ENCODE results near the gene NEK3. TPM values are rescaled to one million over a fixed set of nuclear protein-coding genes. Genes with fewer than 3 reads are reported as not detected.

NEK3 gene
- total and polyA plus RNA-seq, 2 of the 4 experiments (the other 2 are of a cell fraction): 3.6 to 9.2 TPM

- Histone ChIP-seq H3K27me3 (ENCODE audit: control insufficient read depth, insufficient read depth, low read length) (no peaks in the 10 kb centered on the region), H3K18ac (ENCODE audit: low read depth, low read length) (no peak overlapping the region), H3K4me2 (ENCODE audit: low read depth, low read length) (no peak overlapping the region), H3K9me3 (ENCODE audit: control insufficient read depth, insufficient read depth, low read length) (no peaks in the 10 kb centered on the region), H3K27ac (ENCODE audit: insufficient read depth, low read length) (no peak overlapping the region), H3K9ac (ENCODE audit: low read depth, low read length) (no peak overlapping the region), H2BK5ac (ENCODE audit: low read depth, low read length, poor library complexity, severe bottlenecking) (no peak overlapping the region), H3K4ac (ENCODE audit: low read depth, low read length) (no peak overlapping the region), H4K8ac (ENCODE audit: low read depth in 2 of 2, low read length in 2 of 2) (no peak overlapping the region), H3K14ac (replicated peaks; ENCODE audit: low read depth, low read length) (no peak overlapping the region), H3K4me1 (ENCODE audit: control insufficient read depth, insufficient read depth, low read length) (peaks cover 5% of the 10 kb centered on the region), H2AK9ac (replicated peaks; ENCODE audit: low read depth, low read length, poor library complexity) (no peak overlapping the region), H3K9me1 (ENCODE audit: insufficient read depth, low read length) (peaks cover under 1% of the 10 kb centered on the region; the same call in 1 of the 2 replicates), H2BK20ac (ENCODE audit: low read depth, low read length) (no peak overlapping the region), H2AK5ac (ENCODE audit: low read depth, low read length) (no peak overlapping the region), H3K36me3 (ENCODE audit: control insufficient read depth, insufficient read depth, low read length) (peaks cover 12% of the 10 kb centered on the region), H2AFZ (replicated peaks; ENCODE audit: low read length, poor library complexity) (no peak overlapping the region), H3K4me3 (ENCODE audit: insufficient read depth, low read depth, low read length) (no peak overlapping the region), H2BK15ac (ENCODE audit: low read depth, low read length) (no peak overlapping the region), H2BK120ac (ENCODE audit: low read depth, low read length) (no peak overlapping the region), H4K20me1 (ENCODE audit: insufficient read depth, low read length) (no peaks in the 10 kb centered on the region), H3K23ac (ENCODE audit: low read depth, low read length) (no peak overlapping the region), H4K5ac (ENCODE audit: low read depth, low read length) (no peak overlapping the region), H3K79me1 (ENCODE audit: low read depth in 1 of 2, low read length in 2 of 2) (0 out of 4 replicates have a peak, but pooled peaks cover under 1 to 2% of the 10 kb centered on the region in 2 experiments), H4K91ac (ENCODE audit: insufficient read depth, low read depth, low read length) (no peak overlapping the region), H3K56ac (ENCODE audit: extremely low read depth, insufficient read depth, low read length) (no peak overlapping the region)
- DNase-seq (no peak), ATAC-seq (ENCODE audit: low read depth) (no peak)
- TF ChIP-seq USF2 (IDR thresholded peaks at IDR 0.05; ENCODE audit: low read depth, low read length) (no peak), CEBPB (IDR thresholded peaks at IDR 0.05; ENCODE audit: low read depth, low read length) (no peak), RCOR1 (IDR thresholded peaks at IDR 0.05; ENCODE audit: insufficient replicate concordance, low read length) (no peak), ELK1 (IDR thresholded peaks at IDR 0.05; ENCODE audit: borderline replicate concordance, low read depth, low read length) (no peak), RFX5 (IDR thresholded peaks at IDR 0.05; ENCODE audit: low read depth, low read length) (no peak), MAFK (IDR thresholded peaks at IDR 0.05; ENCODE audit: low read depth, low read length) (no peak), CHD1 (IDR thresholded peaks at IDR 0.05; ENCODE audit: low read depth, low read length) (no peak), SMC3 (IDR thresholded peaks at IDR 0.05; ENCODE audit: low read depth, low read length) (no peak)
- in situ Hi-C loops (cut with MboI; ENCODE audit: low sequenced_read_pairs): no loop called here
- dilution Hi-C loops (cut with HindIII; ENCODE audit: low sequenced_read_pairs, unreplicated experiment): no loop called here
- BruUV-seq (replicated peaks): no TSS peak
- intact Hi-C loops (cut with micrococcal nuclease): no loop called here
- ChIA-PET CTCF (interaction anchor here (0.6 to 0.7 kb wide), 2 partner anchors 285 to 1016 kb away, joined by 3 read pairs; no protein-coding TSS in a partner anchor), POLR2A (ENCODE audit: unreplicated experiment) (no interaction called here)
These were observed 5.6 kb upstream of the NEK3 start for GRCh38 chr13:52164989-52165388.
